GM12874 (cell line): Measurements from ENCODE around the gene TRA2B.

ENCODE experiments used
- TF ChIP-seq, protein P1 (sequence below): IDR thresholded peaks from 2 replicates; pipeline ENCODE4 v1.5.1; 2011; ENCODE audit warnings: low read depth, mild to moderate bottlenecking, control low read depth, low read length, moderate library complexity; ENCODE audit not compliant: insufficient read depth

The TRA2B gene

GRCh38 chr3:185936814-185937688 lies 763 bp downstream of the TRA2B start:
- TF ChIP-seq, protein P1, sequence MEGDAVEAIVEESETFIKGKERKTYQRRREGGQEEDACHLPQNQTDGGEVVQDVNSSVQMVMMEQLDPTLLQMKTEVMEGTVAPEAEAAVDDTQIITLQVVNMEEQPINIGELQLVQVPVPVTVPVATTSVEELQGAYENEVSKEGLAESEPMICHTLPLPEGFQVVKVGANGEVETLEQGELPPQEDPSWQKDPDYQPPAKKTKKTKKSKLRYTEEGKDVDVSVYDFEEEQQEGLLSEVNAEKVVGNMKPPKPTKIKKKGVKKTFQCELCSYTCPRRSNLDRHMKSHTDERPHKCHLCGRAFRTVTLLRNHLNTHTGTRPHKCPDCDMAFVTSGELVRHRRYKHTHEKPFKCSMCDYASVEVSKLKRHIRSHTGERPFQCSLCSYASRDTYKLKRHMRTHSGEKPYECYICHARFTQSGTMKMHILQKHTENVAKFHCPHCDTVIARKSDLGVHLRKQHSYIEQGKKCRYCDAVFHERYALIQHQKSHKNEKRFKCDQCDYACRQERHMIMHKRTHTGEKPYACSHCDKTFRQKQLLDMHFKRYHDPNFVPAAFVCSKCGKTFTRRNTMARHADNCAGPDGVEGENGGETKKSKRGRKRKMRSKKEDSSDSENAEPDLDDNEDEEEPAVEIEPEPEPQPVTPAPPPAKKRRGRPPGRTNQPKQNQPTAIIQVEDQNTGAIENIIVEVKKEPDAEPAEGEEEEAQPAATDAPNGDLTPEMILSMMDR = no peak

DNA sequence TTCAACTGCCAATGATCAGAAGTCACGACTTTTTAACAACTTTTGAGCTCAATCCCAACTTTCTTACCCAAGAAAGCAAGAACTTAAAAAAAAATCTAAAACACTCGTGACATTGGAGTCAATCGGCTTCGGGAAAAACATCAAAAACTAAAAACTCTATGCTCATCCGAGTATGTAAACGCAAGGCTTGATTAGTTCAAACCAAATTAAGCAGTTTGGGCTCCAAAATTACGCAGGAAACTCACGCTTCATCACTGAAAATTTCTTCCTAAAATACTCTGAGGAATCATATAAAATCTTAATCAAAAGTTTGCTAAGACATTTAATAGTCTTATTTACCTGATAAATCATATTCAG lies 1.6 kb downstream of the TRA2B start:
- TF ChIP-seq, protein P1 = no peak

DNA sequence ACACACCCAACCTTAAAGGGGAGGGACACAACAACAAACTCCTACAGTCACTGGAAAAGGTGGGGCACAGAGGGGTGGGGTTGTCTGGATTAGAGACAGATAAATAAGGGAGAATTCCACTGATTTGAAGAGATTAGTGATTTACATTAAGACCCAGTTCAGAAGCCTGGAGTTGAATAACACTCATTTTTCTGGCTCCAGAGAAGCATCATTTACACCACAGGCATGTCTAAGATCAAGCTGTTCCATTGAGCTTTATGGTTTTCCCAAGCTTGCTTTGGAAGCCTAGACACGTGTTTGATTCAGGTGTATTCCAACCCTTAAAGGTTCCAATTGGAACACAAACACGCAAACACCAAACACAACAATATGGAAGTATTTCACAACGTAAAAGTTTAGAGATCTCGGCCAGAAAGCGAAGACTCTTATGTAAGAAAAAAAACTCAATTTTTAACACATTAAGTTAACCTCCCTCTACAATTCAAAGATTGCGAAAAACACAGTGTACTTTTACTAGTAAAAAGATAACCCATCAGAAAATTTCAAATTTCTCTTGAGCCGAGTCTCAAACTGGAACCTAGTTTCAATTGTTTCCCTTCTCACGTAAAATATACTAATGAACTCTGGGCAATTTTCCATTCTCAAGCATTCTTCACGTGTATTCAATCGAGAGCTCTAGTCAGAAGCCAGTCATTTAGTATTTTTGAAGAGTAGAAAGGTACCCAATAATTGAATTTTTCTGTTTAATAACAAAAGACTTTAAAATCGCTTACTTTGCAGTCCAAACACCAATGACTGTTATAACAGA lies 2.1 kb downstream of the TRA2B start:
- TF ChIP-seq, protein P1 = no peak

DNA sequence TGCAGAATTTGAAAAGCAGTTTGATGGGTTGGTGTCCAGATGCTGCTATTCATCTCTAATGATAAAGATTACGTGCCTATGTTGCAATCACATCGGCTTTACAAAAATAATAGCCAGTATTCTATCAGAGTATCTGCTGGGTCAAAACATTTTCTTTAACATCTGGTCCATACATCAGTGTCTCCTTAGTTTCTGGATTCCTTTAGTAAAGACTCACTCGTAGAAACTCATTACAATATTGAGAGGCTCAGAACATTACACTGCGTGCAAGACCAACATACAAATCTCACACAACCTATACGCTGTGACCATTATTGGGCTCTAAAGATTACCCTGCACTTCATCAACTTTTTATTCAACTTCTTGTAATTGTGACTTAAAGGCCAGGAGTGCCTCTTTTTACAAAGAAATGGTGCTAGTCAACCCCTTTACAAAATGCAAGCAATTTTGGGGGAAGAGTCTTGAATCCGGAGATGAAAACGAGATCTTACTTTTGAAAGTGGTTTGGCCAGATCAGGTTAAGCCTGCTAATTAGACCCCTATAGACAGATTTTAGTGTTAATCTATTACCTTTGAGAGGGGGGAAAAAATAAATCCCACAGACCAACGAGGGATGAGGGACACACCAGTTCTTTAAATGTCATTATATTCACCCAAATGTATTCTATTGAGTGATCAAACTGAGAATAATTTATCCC lies 2.9 kb downstream of the TRA2B start:
- TF ChIP-seq, protein P1 = no peak

DNA sequence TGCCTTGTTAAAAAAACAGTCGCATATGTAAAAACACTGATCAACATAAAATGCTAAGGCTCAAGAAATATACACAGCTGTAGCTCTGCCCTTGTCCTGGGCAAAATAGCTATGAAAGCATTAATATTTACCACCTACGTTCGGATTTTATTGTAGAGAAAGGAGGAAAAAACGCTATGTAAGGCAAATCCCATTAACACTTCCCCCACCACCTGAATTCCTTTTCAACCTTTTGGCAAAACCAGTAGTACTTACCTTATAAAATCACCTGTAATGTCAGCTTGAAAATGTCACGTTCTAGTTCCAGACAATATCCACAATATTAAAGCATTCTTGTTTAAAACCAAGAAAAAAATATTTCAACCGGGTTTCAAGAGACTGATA lies 3.6 kb downstream of the TRA2B start:
- TF ChIP-seq, protein P1 = no peak

DNA sequence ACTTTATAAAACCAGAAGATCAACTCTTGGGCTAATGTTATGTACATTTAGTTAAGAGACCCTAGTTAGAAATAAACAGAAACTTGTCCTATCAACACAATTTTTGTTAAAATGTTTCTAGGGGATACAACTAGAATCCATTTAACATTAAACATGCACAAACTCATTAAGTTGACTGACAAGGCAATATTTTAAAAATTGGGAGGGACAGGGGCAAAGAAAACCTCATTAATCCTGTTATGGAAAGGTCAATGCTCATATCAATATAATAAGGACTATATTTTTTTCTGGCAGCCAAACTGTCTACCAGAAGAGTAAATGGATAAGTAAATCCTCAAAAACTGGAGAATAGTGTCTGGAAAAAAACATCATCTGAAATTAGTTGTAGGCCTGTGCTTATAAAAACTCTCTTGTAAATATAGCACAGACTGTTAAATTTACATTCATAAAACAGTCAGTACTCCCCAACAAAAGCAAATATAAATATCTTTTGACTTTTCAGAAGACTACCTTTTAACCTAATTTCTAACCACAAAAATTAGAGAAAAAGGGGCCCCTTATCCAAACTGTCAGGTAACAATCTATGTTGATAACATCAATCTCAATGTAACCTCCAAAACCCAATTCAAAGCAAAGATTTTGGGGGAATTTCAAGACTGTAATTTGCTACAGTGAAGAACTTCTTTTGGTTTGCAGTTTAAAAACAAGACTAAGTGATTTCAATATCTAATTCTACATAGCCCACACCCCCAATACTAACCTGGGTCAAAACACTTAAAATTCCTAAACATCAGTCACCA lies 4.2 kb downstream of the TRA2B start:
- TF ChIP-seq, protein P1 = no peak
